H1 (cell line): Measurements from ENCODE around the gene CAMK1G.

Experiments used
- CHD2 ChIP-seq: IDR thresholded peaks from 2 replicates; pipeline ENCODE4 v1.6.1; 2012; ENCODE audit warnings: low read length, improper control_type of control experiment
- EGR1 ChIP-seq: IDR thresholded peaks from 2 replicates; pipeline ENCODE4 v1.6.1; 2011; ENCODE audit warnings: low read depth, low read length, borderline replicate concordance
- EP300 ChIP-seq, 2 experiments: IDR thresholded peaks; 1 replicate in 1 of 2; 2 replicates in 1 of 2; pipeline ENCODE4 v1.6.1; 2011 to 2012; ENCODE audit warnings: low read depth in 2 of 2, low read length in 2 of 2, mild to moderate bottlenecking in 2 of 2, borderline replicate concordance in 1 of 2, inconsistent platforms in 1 of 2, moderate library complexity in 1 of 2
- HDAC6 ChIP-seq: IDR thresholded peaks from one replicate; pipeline ENCODE4 v1.7.1; 2012; ENCODE audit warnings: low read depth, mild to moderate bottlenecking, inconsistent platforms, low read length, moderate library complexity
- JUND ChIP-seq: IDR thresholded peaks from 2 replicates; pipeline ENCODE4 v1.6.1; 2011; ENCODE audit warnings: mild to moderate bottlenecking, improper control_type of control experiment, low read length
- KDM1A ChIP-seq: fragments of 200-600, 300-600 bp; sonication (generic); IDR thresholded peaks from 2 replicates; pipeline ENCODE4 v1.7.1; 2016; ENCODE audit warnings: mild to moderate bottlenecking, low read length, borderline replicate concordance
- NRF1 ChIP-seq: IDR thresholded peaks from 2 replicates; pipeline ENCODE4 v1.6.1; 2011; ENCODE audit warnings: mild to moderate bottlenecking, low read depth, low read length, improper control_type of control experiment
- POLR2A ChIP-seq, 2 experiments: IDR thresholded peaks; 1 replicate in 1 of 2; 2 replicates in 1 of 2; pipeline ENCODE4 v1.6.1; 2011; ENCODE audit warnings: low read depth in 2 of 2, low read length in 2 of 2, mild to moderate bottlenecking in 2 of 2; ENCODE audit errors: control extremely low read depth in 1 of 2
- POLR2AphosphoS5 ChIP-seq: IDR thresholded peaks from 2 replicates; pipeline ENCODE4 v1.6.1; 2011; ENCODE audit warnings: low read depth, low read length
- SP1 ChIP-seq: IDR thresholded peaks from 2 replicates; pipeline ENCODE4 v1.6.1; 2011; ENCODE audit warnings: low read depth, low read length
- SUZ12 ChIP-seq: fragments of 200-600 bp; sonication (generic); IDR thresholded peaks from 2 replicates; pipeline ENCODE4 v1.6.1; 2012; ENCODE audit warnings: mild to moderate bottlenecking, inconsistent platforms, low read length, moderate library complexity, mixed read lengths
- TF ChIP-seq, protein P1 (sequence below), 3 experiments: IDR thresholded peaks; 1 replicate in 2 of 3; 2 replicates in 1 of 3; pipeline versions ENCODE4 v1.5.1 to v1.6.1; 2011; ENCODE audit warnings: low read length in 3 of 3, mild to moderate bottlenecking in 3 of 3, inconsistent platforms in 2 of 3, low read depth in 1 of 3, moderate library complexity in 1 of 3; ENCODE audit not compliant: insufficient read depth in 1 of 3; ENCODE audit errors: control extremely low read depth in 1 of 3
- TF ChIP-seq, protein P2 (sequence below): fragments of 300-600 bp; sonication (generic); IDR thresholded peaks from 2 replicates; pipeline ENCODE4 v1.7.1; 2012; ENCODE audit warnings: low read length, moderate library complexity, mild to moderate bottlenecking, inconsistent platforms; ENCODE audit not compliant: insufficient replicate concordance
- TF ChIP-seq, protein P3 (sequence below): IDR thresholded peaks from 2 replicates; pipeline ENCODE4 v1.6.1; 2012; ENCODE audit warnings: inconsistent platforms

DNA sequence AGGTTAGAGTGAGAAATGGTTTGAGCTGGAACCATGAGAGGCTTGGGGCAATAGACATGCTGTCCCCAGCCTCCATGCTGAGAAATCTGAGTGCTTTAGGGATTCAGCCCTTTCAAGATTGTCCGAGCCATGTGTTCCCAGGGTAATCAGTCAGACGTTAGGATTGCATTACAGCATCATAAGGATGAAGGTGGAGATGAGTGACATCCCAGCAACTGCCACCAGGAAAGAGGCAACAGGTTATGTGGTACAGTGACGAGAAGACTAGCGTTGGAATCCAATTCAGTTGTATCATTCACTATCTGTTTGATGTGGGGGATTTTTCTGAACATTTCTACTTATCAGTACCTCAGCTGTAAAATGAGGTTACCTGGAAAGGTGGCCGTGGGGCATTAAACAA, 1.7 kb downstream of the CAMK1G start:
- TF ChIP-seq JUND, result no peak
- TF ChIP-seq, protein P1, sequence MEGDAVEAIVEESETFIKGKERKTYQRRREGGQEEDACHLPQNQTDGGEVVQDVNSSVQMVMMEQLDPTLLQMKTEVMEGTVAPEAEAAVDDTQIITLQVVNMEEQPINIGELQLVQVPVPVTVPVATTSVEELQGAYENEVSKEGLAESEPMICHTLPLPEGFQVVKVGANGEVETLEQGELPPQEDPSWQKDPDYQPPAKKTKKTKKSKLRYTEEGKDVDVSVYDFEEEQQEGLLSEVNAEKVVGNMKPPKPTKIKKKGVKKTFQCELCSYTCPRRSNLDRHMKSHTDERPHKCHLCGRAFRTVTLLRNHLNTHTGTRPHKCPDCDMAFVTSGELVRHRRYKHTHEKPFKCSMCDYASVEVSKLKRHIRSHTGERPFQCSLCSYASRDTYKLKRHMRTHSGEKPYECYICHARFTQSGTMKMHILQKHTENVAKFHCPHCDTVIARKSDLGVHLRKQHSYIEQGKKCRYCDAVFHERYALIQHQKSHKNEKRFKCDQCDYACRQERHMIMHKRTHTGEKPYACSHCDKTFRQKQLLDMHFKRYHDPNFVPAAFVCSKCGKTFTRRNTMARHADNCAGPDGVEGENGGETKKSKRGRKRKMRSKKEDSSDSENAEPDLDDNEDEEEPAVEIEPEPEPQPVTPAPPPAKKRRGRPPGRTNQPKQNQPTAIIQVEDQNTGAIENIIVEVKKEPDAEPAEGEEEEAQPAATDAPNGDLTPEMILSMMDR (IDR thresholded peaks at IDR 0.05; ENCODE audit: control extremely low read depth in 1 of 3, insufficient read depth in 1 of 3, low read depth in 1 of 3, low read length in 3 of 3), result no peak
- TF ChIP-seq CHD2, result no peak
- TF ChIP-seq POLR2A (IDR thresholded peaks at IDR 0.05; ENCODE audit: control extremely low read depth in 1 of 2, low read depth in 2 of 2, low read length in 2 of 2), result no peak
- no peak for TF ChIP-seq EP300 (IDR thresholded peaks at IDR 0.05; ENCODE audit: borderline replicate concordance in 1 of 2, low read depth in 2 of 2, low read length in 2 of 2)
- TF ChIP-seq KDM1A, result no peak
- no peak for TF ChIP-seq POLR2AphosphoS5
- TF ChIP-seq HDAC6, result no peak
- TF ChIP-seq, protein P2, sequence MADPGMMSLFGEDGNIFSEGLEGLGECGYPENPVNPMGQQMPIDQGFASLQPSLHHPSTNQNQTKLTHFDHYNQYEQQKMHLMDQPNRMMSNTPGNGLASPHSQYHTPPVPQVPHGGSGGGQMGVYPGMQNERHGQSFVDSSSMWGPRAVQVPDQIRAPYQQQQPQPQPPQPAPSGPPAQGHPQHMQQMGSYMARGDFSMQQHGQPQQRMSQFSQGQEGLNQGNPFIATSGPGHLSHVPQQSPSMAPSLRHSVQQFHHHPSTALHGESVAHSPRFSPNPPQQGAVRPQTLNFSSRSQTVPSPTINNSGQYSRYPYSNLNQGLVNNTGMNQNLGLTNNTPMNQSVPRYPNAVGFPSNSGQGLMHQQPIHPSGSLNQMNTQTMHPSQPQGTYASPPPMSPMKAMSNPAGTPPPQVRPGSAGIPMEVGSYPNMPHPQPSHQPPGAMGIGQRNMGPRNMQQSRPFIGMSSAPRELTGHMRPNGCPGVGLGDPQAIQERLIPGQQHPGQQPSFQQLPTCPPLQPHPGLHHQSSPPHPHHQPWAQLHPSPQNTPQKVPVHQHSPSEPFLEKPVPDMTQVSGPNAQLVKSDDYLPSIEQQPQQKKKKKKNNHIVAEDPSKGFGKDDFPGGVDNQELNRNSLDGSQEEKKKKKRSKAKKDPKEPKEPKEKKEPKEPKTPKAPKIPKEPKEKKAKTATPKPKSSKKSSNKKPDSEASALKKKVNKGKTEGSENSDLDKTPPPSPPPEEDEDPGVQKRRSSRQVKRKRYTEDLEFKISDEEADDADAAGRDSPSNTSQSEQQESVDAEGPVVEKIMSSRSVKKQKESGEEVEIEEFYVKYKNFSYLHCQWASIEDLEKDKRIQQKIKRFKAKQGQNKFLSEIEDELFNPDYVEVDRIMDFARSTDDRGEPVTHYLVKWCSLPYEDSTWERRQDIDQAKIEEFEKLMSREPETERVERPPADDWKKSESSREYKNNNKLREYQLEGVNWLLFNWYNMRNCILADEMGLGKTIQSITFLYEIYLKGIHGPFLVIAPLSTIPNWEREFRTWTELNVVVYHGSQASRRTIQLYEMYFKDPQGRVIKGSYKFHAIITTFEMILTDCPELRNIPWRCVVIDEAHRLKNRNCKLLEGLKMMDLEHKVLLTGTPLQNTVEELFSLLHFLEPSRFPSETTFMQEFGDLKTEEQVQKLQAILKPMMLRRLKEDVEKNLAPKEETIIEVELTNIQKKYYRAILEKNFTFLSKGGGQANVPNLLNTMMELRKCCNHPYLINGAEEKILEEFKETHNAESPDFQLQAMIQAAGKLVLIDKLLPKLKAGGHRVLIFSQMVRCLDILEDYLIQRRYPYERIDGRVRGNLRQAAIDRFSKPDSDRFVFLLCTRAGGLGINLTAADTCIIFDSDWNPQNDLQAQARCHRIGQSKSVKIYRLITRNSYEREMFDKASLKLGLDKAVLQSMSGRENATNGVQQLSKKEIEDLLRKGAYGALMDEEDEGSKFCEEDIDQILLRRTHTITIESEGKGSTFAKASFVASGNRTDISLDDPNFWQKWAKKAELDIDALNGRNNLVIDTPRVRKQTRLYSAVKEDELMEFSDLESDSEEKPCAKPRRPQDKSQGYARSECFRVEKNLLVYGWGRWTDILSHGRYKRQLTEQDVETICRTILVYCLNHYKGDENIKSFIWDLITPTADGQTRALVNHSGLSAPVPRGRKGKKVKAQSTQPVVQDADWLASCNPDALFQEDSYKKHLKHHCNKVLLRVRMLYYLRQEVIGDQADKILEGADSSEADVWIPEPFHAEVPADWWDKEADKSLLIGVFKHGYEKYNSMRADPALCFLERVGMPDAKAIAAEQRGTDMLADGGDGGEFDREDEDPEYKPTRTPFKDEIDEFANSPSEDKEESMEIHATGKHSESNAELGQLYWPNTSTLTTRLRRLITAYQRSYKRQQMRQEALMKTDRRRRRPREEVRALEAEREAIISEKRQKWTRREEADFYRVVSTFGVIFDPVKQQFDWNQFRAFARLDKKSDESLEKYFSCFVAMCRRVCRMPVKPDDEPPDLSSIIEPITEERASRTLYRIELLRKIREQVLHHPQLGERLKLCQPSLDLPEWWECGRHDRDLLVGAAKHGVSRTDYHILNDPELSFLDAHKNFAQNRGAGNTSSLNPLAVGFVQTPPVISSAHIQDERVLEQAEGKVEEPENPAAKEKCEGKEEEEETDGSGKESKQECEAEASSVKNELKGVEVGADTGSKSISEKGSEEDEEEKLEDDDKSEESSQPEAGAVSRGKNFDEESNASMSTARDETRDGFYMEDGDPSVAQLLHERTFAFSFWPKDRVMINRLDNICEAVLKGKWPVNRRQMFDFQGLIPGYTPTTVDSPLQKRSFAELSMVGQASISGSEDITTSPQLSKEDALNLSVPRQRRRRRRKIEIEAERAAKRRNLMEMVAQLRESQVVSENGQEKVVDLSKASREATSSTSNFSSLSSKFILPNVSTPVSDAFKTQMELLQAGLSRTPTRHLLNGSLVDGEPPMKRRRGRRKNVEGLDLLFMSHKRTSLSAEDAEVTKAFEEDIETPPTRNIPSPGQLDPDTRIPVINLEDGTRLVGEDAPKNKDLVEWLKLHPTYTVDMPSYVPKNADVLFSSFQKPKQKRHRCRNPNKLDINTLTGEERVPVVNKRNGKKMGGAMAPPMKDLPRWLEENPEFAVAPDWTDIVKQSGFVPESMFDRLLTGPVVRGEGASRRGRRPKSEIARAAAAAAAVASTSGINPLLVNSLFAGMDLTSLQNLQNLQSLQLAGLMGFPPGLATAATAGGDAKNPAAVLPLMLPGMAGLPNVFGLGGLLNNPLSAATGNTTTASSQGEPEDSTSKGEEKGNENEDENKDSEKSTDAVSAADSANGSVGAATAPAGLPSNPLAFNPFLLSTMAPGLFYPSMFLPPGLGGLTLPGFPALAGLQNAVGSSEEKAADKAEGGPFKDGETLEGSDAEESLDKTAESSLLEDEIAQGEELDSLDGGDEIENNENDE, result no peak
- TF ChIP-seq, protein P3, sequence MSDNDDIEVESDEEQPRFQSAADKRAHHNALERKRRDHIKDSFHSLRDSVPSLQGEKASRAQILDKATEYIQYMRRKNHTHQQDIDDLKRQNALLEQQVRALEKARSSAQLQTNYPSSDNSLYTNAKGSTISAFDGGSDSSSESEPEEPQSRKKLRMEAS, result no peak
- TF ChIP-seq EGR1, result no peak
- TF ChIP-seq SUZ12, result no peak
- TF ChIP-seq SP1, result no peak
- TF ChIP-seq NRF1, result no peak
